ENCODE results near the gene CUL5.

DNA sequence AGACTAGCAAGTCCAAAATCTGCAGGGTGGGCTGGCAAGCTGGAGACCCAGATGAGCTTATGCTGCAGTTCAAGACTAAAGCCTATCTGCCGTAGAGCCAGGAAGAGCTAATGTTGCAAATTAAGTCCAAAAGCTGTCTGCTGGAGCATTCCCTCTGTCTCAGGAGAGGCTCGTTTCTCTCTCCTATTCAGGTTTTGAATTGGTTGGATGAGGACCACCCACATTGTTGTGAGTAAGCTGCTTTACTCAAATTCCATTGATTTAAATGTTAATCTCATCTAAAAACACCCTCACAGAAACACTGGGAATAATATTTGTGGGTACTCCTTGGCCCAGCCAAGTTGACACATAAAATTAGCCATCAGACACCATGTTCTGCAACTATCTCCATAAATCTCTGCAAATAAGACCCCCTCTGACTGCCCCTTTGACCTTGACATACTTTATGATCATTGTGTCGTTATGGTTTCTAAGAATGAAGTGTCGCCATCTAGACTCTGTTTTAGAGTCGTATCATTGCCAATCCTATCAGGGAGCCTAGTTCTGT lies 16.8 kb upstream of the CUL5 start:
- no peak for TF ChIP-seq MAX (IDR thresholded peaks at IDR 0.05; ENCODE audit: low read depth)
- no peak for TF ChIP-seq RAD21 (IDR thresholded peaks at IDR 0.05; ENCODE audit: low read length)
- TF ChIP-seq GABPA (IDR thresholded peaks at IDR 0.05; ENCODE audit: low read depth) = no peak
- no peak for TF ChIP-seq EP300 (IDR thresholded peaks at IDR 0.05; ENCODE audit: borderline replicate concordance in 1 of 2, low read depth in 1 of 2, low read length in 1 of 2)
- TF ChIP-seq CTCF (IDR thresholded peaks at IDR 0.05) = no peak
- TF ChIP-seq, protein P1, sequence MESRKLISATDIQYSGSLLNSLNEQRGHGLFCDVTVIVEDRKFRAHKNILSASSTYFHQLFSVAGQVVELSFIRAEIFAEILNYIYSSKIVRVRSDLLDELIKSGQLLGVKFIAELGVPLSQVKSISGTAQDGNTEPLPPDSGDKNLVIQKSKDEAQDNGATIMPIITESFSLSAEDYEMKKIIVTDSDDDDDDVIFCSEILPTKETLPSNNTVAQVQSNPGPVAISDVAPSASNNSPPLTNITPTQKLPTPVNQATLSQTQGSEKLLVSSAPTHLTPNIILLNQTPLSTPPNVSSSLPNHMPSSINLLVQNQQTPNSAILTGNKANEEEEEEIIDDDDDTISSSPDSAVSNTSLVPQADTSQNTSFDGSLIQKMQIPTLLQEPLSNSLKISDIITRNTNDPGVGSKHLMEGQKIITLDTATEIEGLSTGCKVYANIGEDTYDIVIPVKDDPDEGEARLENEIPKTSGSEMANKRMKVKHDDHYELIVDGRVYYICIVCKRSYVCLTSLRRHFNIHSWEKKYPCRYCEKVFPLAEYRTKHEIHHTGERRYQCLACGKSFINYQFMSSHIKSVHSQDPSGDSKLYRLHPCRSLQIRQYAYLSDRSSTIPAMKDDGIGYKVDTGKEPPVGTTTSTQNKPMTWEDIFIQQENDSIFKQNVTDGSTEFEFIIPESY (IDR thresholded peaks at IDR 0.05; ENCODE audit: borderline replicate concordance, low read depth) = no peak
- TF ChIP-seq RFX5 (IDR thresholded peaks at IDR 0.05; ENCODE audit: low read length) = no peak
- no peak for TF ChIP-seq ELF1 (IDR thresholded peaks at IDR 0.05)
- TF ChIP-seq, protein P2, sequence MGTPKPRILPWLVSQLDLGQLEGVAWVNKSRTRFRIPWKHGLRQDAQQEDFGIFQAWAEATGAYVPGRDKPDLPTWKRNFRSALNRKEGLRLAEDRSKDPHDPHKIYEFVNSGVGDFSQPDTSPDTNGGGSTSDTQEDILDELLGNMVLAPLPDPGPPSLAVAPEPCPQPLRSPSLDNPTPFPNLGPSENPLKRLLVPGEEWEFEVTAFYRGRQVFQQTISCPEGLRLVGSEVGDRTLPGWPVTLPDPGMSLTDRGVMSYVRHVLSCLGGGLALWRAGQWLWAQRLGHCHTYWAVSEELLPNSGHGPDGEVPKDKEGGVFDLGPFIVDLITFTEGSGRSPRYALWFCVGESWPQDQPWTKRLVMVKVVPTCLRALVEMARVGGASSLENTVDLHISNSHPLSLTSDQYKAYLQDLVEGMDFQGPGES (IDR thresholded peaks at IDR 0.05; ENCODE audit: low read depth, low read length) = no peak
- TF ChIP-seq, protein P3, sequence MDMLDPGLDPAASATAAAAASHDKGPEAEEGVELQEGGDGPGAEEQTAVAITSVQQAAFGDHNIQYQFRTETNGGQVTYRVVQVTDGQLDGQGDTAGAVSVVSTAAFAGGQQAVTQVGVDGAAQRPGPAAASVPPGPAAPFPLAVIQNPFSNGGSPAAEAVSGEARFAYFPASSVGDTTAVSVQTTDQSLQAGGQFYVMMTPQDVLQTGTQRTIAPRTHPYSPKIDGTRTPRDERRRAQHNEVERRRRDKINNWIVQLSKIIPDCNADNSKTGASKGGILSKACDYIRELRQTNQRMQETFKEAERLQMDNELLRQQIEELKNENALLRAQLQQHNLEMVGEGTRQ (IDR thresholded peaks at IDR 0.05; ENCODE audit: borderline replicate concordance, low read depth, low read length) = no peak
- no peak for TF ChIP-seq SIN3A (IDR thresholded peaks at IDR 0.05; ENCODE audit: borderline replicate concordance, low read depth, low read length)
- TF ChIP-seq SMC3 (IDR thresholded peaks at IDR 0.05; ENCODE audit: low read depth, low read length) = no peak
- no peak for TF ChIP-seq POLR2AphosphoS5 (IDR thresholded peaks at IDR 0.05; ENCODE audit: low read depth, low read length)
- TF ChIP-seq EZH2phosphoT487 (IDR thresholded peaks at IDR 0.05; ENCODE audit: borderline replicate concordance, low read depth) = no peak
